ENCODE data around the gene EMCN. TPM values are rescaled to one million over a fixed set of nuclear protein-coding genes. Genes with fewer than 3 reads are reported as not detected.
"Not testable (repeated sequence)": the region's sequence is repeated elsewhere in the genome, so short reads cannot be mapped to it uniquely, and the experiment has no call there.

The EMCN gene
- total RNA-seq, 1 donor from 2014 or later: 53.3 TPM

DNA sequence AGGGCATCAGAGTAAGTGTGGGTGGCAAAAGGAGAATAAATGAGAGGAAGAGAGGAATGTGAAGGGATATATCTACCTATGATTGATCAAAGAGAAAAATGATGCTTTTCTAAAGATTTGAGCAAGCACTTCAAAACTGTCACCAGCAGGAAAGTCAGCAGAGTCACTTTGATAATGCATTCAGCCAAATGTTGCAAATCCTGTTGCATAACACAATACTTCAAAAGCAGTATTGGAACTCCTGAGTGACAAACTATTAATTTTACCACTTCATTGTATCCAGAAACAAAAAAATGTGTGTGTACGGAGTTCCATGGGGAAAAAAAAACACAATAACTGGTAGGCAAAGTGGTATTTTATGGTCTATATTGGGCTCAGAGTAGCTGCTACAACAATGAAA lies 160.3 kb downstream of the EMCN start:
- intact Hi-C loops (cut with DNase I): no loop called here
- TF ChIP-seq, protein P1, sequence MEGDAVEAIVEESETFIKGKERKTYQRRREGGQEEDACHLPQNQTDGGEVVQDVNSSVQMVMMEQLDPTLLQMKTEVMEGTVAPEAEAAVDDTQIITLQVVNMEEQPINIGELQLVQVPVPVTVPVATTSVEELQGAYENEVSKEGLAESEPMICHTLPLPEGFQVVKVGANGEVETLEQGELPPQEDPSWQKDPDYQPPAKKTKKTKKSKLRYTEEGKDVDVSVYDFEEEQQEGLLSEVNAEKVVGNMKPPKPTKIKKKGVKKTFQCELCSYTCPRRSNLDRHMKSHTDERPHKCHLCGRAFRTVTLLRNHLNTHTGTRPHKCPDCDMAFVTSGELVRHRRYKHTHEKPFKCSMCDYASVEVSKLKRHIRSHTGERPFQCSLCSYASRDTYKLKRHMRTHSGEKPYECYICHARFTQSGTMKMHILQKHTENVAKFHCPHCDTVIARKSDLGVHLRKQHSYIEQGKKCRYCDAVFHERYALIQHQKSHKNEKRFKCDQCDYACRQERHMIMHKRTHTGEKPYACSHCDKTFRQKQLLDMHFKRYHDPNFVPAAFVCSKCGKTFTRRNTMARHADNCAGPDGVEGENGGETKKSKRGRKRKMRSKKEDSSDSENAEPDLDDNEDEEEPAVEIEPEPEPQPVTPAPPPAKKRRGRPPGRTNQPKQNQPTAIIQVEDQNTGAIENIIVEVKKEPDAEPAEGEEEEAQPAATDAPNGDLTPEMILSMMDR (IDR thresholded peaks at IDR 0.05): no peak

DNA sequence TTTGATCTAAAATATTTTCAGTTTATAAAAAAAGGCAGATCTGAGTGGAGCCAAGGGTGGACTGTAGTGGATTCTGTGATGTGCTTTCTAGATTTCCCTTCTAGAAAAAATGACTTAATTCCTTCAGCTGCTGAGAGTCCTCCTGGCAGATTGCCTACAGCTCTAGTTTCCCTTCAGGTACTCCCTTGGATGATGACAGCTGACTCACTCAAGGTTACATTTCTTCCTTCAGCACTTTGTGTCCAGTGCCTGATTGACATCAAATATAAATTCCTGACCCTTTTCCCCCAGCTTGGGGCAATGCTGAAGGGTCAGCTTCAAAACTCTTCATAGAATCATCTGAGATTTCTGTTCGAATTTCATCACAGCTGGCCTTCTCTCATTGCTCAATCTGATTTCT lies 161.7 kb downstream of the EMCN start:
- H3K9me3 ChIP-seq: no peaks in the 10 kb centered on the region
- intact Hi-C loops (cut with DNase I): no loop called here
- H3K4me3 ChIP-seq: no peak overlapping the region
- no peaks in the 10 kb centered on the region for H3K4me1 ChIP-seq
- no peaks in the 10 kb centered on the region for H3K27me3 ChIP-seq (ENCODE audit: low read depth)
- ATAC-seq (no peak), DNase-seq (no peak)
- H3K36me3 ChIP-seq: no peaks in the 10 kb centered on the region
- H3K27ac ChIP-seq: no peak overlapping the region
- TF ChIP-seq, protein P1 (IDR thresholded peaks at IDR 0.05): no peak

More for the DNA sequence above, 160.3 kb downstream of the EMCN start:
- no peak overlapping the region for H3K4me3 ChIP-seq
- DNase-seq (no peak), ATAC-seq (no peak)
- no peak overlapping the region for H3K27ac ChIP-seq
- H3K4me1 ChIP-seq: no peaks in the 10 kb centered on the region
- no peaks in the 10 kb centered on the region for H3K9me3 ChIP-seq
- no peaks in the 10 kb centered on the region for H3K36me3 ChIP-seq
- no peaks in the 10 kb centered on the region for H3K27me3 ChIP-seq (ENCODE audit: low read depth)

DNA sequence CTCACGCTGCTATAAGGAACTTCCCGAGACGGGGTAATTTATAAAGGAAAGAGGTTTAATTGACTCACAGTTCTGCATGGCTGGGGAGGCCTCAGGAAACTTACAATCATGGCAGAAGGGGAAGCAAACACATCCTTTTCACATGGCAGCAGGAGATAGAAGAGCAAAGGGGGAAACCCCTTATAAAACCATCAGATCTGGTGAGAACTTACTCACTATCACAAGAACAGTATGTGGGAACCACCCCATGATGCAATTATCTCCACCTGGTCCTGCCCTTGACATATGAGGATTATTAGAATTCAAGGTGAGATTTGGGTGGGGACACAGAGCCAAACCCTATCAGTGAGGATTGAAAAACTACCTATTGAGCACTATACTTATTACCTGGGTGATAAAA lies 165.5 kb downstream of the EMCN start:
- H3K27me3 ChIP-seq (ENCODE audit: low read depth); H3K4me1 ChIP-seq; H3K27ac ChIP-seq; H3K4me3 ChIP-seq; DNase-seq; ATAC-seq; H3K36me3 ChIP-seq; intact Hi-C loops (cut with DNase I); H3K9me3 ChIP-seq: not testable (repeated sequence)

DNA sequence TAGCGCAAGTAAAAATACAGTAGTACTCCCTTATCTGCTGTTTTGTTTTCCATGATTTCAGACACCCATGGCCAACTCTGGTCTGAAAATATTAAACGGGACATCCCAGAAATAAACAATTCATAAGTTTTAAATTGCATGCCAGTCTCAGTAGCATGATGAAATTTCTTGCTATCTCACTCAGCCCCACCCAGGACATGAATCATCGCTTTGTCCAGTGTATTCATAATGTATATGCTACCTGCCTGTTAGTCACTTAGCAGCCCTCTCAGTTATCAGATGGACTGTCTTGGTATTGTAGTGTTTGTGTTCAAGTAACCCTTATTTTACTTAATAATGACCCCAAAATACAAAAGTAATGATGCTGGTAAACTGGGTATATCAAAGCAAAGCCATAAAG lies 169.3 kb downstream of the EMCN start:
- Histone ChIP-seq H3K9me3 (no peaks in the 10 kb centered on the region), H3K4me3 (no peak overlapping the region), H3K27me3 (ENCODE audit: low read depth) (no peaks in the 10 kb centered on the region), H3K36me3 (no peaks in the 10 kb centered on the region), H3K4me1 (no peaks in the 10 kb centered on the region), H3K27ac (no peak overlapping the region)
- DNase-seq (no peak), ATAC-seq (no peak)
- intact Hi-C loops (cut with DNase I): no loop called here
- TF ChIP-seq, protein P1 (IDR thresholded peaks at IDR 0.05): no peak

DNA sequence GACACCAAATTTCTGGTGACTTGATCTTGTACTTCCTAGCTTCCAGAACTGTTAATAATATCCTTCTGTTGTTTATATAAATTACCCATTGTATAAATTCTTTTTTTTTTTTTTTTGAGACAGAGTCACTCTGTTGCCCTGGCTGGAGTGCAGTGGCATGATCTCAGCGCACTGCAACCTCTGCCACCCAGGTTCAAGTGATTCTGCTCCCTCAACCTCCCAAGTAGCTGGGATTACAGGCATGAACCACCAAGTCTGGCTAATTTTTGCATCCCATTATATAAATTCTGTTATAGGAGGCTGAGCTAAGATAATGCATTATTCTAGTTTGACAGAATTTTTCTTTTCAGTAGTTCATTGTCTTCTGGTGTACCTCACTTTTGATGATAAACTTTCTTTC lies 170.6 kb downstream of the EMCN start:
- intact Hi-C loops (cut with DNase I): no loop called here

DNA sequence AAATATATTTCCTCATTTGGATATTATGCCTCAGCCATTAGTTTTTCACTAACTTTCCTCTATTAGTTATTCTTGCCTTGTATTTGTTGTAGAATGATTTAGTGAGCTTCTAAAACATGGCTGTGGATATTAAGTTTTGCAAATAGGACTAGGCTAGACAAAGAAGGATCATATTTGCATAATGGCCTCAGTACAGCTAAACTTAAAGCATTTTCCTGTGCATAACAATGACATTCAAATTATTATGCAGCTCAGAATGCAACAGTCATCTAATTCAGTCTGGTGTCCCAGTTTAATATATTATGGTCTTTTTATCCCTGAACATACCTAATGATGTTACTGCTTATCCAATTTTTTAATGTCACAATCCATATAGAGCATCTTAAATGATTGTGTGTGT lies 172.2 kb downstream of the EMCN start:
- intact Hi-C loops (cut with DNase I): no loop called here
- TF ChIP-seq, protein P1 (IDR thresholded peaks at IDR 0.05): no peak
- H3K9me3 ChIP-seq: no peaks in the 10 kb centered on the region
- H3K27ac ChIP-seq: no peak overlapping the region
- no peak overlapping the region for H3K4me3 ChIP-seq
- no peaks in the 10 kb centered on the region for H3K27me3 ChIP-seq (ENCODE audit: low read depth)
- H3K4me1 ChIP-seq: no peaks in the 10 kb centered on the region
- ATAC-seq (no peak), DNase-seq (no peak)
- no peaks in the 10 kb centered on the region for H3K36me3 ChIP-seq

More for the DNA sequence above, 170.6 kb downstream of the EMCN start:
- no peaks in the 10 kb centered on the region for H3K27me3 ChIP-seq (ENCODE audit: low read depth)
- TF ChIP-seq, protein P1 (IDR thresholded peaks at IDR 0.05): no peak
- no peak for DNase-seq
- no peak overlapping the region for H3K27ac ChIP-seq
- H3K4me1 ChIP-seq: no peaks in the 10 kb centered on the region
- H3K36me3 ChIP-seq: no peaks in the 10 kb centered on the region
- no peaks in the 10 kb centered on the region for H3K9me3 ChIP-seq
- no peak overlapping the region for H3K4me3 ChIP-seq
- no peak for ATAC-seq
